Measurements from ENCODE around the gene RASGEF1B. TPM values are rescaled to one million over a fixed set of nuclear protein-coding genes. Genes with fewer than 3 reads are reported as not detected.

RASGEF1B gene
- total RNA-seq, 1 donor from 2014 or later: 2.3 TPM

DNA sequence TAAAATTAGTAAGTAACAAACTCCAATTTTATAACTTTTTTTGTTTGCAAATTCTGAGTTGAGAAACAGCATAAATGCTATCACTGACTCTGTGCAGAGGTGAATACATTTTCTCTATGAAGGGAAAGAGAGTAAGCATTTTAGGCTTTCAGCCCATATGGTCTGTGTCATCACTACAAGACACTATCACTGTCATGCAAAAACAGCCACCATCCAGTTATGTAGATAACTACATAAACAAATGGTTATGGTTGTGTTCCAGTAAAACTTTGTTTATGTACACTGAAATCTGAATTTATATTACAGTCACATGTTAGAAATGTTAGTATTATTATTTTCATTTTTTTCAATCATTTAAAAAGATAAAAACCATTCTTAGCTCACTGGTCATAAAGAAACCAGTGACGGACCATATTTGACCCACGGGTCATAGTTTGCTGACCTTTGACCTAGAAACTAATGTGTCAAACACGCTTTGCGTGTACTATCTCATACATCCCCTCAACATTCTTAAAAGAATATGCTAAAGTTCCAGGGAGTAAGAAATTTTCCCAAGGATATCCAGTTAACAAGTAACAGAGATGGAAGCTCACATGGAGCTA is 29.1 kb downstream of the RASGEF1B start:
- H3K36me3 Mint-ChIP-seq (ENCODE audit: low read depth): peaks cover 11% of the 10 kb centered on the region
- no peak for DNase-seq (ENCODE audit: low spot score)
- no peak overlapping the region for H3K27ac Mint-ChIP-seq (ENCODE audit: unreplicated experiment)
- TF ChIP-seq CTCF (IDR thresholded peaks at IDR 0.05): no peak
- no peak overlapping the region for H3K4me3 Mint-ChIP-seq (ENCODE audit: unreplicated experiment)
- H3K9me3 Mint-ChIP-seq (ENCODE audit: low read depth): peaks cover 10% of the 10 kb centered on the region
- peaks cover 30% of the 10 kb centered on the region for H3K4me1 Mint-ChIP-seq (ENCODE audit: low read depth)
- H3K27me3 Mint-ChIP-seq (ENCODE audit: low read depth): no peaks in the 10 kb centered on the region

DNA sequence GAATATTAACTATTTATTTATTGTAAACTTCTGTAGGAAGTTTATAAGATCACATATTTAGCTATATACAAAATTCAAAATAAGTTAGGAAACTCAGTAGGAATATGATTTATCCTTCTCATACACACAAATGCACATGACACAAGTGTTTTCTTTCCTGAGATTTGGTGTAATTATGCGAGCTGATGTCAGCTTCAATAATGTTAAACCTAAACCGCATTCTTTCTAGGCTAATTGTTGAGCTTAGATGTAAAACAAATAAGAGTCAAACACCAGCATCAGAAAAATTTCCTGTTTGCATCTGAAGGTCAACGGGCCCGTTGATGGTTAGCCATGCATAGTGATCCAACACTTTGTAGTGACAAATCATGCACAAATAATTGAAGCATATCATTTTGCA is 30.8 kb downstream of the RASGEF1B start:
- no peak for DNase-seq (ENCODE audit: low spot score)
- H3K27ac Mint-ChIP-seq (ENCODE audit: unreplicated experiment): no peak overlapping the region
- peaks cover 9% of the 10 kb centered on the region for H3K36me3 Mint-ChIP-seq (ENCODE audit: low read depth)
- no peak for TF ChIP-seq CTCF (IDR thresholded peaks at IDR 0.05)
- H3K4me3 Mint-ChIP-seq (ENCODE audit: unreplicated experiment): no peak overlapping the region
- no peaks in the 10 kb centered on the region for H3K27me3 Mint-ChIP-seq (ENCODE audit: low read depth)
- H3K9me3 Mint-ChIP-seq (ENCODE audit: low read depth): peaks cover 10% of the 10 kb centered on the region
- H3K4me1 Mint-ChIP-seq (ENCODE audit: low read depth): peaks cover 25% of the 10 kb centered on the region

- DNase-seq (ENCODE audit: low spot score): no peak
- H3K4me3 Mint-ChIP-seq (ENCODE audit: unreplicated experiment): no peak overlapping the region
- no peaks in the 10 kb centered on the region for H3K27me3 Mint-ChIP-seq (ENCODE audit: low read depth)
- H3K27ac Mint-ChIP-seq (ENCODE audit: unreplicated experiment): no peak overlapping the region
- peaks cover 8% of the 10 kb centered on the region for H3K36me3 Mint-ChIP-seq (ENCODE audit: low read depth)
- no peaks in the 10 kb centered on the region for H3K9me3 Mint-ChIP-seq (ENCODE audit: low read depth)
- H3K4me1 Mint-ChIP-seq (ENCODE audit: low read depth): peaks cover 1% of the 10 kb centered on the region
- TF ChIP-seq CTCF (IDR thresholded peaks at IDR 0.05): no peak
Observed at GRCh38 chr4:81436941-81437574, 34.6 kb downstream of the RASGEF1B start.

- TF ChIP-seq CTCF (IDR thresholded peaks at IDR 0.05): no peak
- Mint-ChIP-seq H3K36me3 (ENCODE audit: low read depth) (peaks cover 7% of the 10 kb centered on the region), H3K4me3 (ENCODE audit: unreplicated experiment) (no peak overlapping the region), H3K9me3 (ENCODE audit: low read depth) (no peaks in the 10 kb centered on the region), H3K27me3 (ENCODE audit: low read depth) (no peaks in the 10 kb centered on the region), H3K27ac (ENCODE audit: unreplicated experiment) (no peak overlapping the region), H3K4me1 (ENCODE audit: low read depth) (no peaks in the 10 kb centered on the region)
- DNase-seq (ENCODE audit: low spot score): no peak
Observed at GRCh38 chr4:81436096-81436495, 35.6 kb downstream of the RASGEF1B start.

- H3K36me3 Mint-ChIP-seq (ENCODE audit: low read depth): peaks cover 10% of the 10 kb centered on the region
- peaks cover 4% of the 10 kb centered on the region for H3K4me1 Mint-ChIP-seq (ENCODE audit: low read depth)
- no peaks in the 10 kb centered on the region for H3K9me3 Mint-ChIP-seq (ENCODE audit: low read depth)
- no peak for DNase-seq (ENCODE audit: low spot score)
- TF ChIP-seq CTCF (IDR thresholded peaks at IDR 0.05): no peak
- no peak overlapping the region for H3K27ac Mint-ChIP-seq (ENCODE audit: unreplicated experiment)
- H3K27me3 Mint-ChIP-seq (ENCODE audit: low read depth): no peaks in the 10 kb centered on the region
- H3K4me3 Mint-ChIP-seq (ENCODE audit: unreplicated experiment): no peak overlapping the region
Observed at GRCh38 chr4:81432825-81433224, 38.9 kb downstream of the RASGEF1B start.

Data from chondrocyte (in vitro differentiated cells).